HL-60/S4 (cell line): Measurements from ENCODE around the gene NTRK3.

Source experiments
- in situ Hi-C: fragments of 300-500 bp; cut with MboI; formaldehyde crosslinking; loops from 2 replicates; pipeline ENCODE4 v1.14.3; 2022; ENCODE audit warnings: low sequenced_read_pairs

The NTRK3 gene

DNA sequence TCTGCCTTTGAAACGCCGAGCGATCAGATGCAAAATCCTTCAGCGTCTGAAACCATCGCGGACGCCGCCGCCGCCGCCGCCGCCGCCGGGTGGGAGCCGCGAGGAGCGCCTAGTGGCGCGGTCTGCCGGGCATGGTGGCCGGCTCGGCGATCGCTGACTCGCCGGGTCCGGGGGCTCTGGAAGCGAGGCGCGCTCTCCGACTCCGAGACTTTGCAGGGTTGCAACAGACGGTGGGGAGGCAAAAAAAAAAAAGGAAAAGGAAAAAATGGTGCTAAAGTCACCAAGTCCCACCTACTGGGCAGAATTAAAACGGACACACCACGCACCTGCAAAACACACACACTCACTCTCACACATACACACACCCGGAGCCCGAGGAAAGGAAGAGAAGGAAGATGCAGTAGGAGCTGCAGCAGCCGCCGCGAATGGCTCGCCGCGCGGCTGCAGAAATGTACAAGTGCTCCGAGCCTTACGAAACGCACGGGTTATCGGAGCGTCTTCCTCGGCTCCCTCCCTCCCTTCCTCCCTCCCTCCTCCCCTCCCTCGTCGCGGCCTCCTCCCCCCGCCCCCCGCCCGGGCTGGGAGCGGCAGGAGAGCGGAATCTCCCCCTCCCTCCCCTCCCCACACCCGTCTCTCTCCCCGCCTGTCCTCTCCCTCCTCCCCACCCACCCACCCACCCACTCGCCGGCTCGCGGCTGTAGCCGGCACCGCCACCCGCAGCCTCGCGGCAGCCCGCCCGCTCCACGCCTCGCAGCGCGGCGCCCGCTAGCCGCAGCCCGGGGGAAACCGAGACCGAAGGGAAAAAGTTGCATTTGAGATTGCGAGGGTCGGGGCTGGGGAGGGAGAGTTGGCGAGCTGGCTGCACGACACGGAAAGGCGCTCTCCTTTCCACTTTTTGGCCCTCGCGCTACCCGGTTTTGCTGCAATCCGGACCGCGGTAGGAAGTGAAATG lies at the start of gene NTRK3:
Gene NTRK3, minus strand, starts transcription at position 461 of the 952 bp plus-strand sequence. CDS start 586 bp downstream, outside the sequence.
- in situ Hi-C loops, result no loop called here

DNA sequence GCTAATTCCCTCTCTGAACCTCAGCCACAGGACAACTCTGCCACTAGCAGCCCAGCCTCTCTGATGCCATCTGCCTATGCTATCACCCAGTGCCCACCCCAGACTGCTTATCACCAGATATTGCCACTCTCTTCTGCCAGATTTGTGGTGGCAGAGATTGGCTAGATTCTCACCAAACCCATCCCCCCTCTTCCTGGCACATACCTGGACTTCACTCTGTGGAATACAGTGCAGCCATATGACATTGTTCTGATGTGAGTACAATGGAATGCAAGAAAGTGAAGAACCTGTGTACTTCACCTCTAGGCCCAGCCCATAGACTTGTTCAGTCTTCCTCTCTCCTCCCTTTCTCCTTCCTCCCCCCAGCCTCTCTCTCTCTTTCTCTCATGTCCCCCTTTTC lies 46.9 kb upstream of the NTRK3 start:
- in situ Hi-C loops, result no loop called here

DNA sequence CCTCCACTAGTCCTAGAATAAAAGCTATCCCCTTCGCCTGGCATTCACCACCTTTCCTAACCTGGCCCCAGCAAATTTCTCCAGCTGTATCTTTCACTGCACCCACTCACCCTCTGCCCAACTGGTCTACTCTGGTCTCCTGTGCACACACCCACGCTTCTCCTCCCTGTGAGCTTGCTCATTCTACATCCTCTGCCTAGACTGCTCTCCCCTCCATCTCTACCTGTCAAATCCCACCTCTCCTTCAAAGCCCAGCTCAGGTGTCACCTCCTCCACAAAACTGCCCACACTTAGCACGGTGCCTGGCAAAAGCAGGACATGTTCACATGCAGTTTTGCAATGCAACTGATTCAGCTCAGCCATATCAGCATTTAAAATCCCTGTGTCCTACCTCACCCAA lies 45.8 kb upstream of the NTRK3 start:
- in situ Hi-C loops, result no loop called here

DNA sequence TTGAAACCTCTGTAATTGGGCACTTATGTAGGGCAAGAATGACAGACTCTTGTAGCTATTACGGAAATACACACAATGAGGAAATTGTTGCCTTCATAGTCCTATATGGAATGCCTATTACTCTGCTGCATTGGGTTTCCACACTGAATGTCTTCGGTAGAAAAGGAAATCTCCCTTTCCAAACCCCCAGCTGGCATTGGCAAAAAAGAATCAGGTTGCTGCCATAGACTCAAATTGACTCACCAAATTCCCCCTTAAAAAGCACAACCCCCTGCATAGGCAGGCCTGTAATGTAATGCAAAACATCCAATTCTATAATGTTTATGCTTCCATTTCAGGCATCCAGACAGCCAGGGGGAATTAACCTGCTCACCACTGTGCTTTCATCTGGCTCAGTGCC lies 44.8 kb upstream of the NTRK3 start:
- in situ Hi-C loops, result no loop called here

DNA sequence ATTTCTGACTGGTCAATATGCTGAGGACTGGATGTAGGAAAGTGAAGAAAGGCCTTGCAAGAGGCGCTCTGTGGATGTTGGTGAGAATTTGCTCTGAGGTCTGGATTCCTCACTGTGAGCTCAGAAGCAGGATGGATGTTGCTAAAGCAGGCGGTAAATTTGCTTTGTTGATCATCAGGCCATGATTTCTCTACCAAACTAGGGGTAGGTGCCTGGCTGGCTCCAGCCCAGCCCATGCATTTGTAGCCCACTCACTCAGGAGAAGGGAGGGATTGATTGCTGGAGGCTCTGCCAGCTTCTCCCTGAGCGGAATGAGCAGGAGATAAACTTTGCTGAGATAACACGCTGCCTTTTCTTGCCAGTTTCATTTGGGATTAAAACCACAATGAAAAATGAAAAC lies 44.3 kb upstream of the NTRK3 start:
- in situ Hi-C loops, result no loop called here

DNA sequence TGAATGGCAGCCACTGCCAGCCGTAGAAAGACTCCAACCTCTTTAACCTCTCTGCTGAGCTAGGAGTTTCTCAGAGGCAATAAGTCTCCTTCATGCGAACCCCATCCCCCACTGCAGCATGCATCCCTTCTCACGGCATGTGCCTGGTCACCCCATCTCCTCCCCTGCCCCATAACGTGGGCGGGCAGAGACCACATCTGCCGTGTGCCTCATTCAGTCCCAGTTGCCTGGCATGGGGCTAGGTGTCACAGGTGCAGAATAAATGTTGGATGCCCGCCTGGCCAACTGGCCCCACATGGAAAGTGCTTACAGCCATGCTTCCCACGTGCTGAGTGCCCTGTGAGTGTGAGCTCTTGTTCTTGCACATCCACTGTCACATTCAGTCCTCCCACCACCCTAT lies 43.5 kb upstream of the NTRK3 start:
- in situ Hi-C loops, result no loop called here

DNA sequence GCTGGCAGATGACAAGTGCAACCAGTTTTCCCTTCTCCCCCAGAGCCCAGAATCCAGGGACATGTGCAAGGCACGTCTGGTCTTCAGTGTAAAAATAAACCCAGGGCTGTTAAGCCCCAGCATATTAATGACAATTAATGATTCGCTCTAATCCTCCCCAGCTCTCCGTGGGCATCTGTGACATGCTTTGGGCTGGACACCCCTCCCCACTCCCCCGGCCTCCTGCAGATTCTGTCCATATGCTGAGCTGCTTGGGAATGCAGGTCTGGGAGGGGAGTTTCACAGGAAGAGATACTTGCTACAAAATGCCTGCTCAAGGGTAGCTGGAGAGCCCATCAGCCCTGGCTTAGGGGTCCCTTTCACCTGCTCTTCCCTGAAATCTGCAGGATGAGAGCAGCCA lies 43.0 kb upstream of the NTRK3 start:
- in situ Hi-C loops, result no loop called here

DNA sequence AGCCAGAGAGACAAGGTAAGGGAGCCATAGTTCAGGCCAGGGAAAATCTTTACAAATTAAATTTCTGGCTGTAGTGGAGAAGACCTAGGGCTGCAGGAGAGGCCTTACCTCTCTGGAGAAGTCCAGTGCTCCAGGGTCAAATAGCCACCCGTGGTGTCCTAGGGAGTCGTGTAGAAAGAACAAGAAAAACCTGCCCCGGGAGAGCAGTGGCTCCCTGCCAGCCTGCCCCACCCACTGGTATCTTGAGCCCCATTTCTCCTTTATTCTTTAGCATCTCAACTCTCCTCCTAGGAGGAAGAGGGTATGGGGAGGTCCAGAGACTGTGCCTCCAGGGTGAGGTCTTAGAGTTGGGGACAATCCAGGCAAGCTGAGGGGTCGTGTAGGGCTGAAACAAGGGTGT lies 32.1 kb upstream of the NTRK3 start:
- in situ Hi-C loops, result no loop called here

DNA sequence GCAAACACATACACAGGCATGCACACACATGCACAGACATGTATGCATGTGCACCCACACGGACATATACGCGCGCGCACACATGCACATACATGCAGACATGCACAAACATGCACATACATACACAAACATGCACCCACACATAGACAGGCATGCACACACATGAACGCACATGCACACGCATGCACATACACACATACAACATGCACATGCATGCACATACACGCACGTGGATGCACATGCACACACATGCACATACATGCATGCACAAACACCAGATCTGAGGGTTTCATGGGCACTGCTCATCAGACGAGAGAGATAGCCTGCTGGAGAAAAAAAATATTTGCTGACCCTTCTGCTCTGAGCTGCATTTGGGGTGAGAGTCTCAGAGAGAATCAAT lies 31.7 kb upstream of the NTRK3 start:
- in situ Hi-C loops, result no loop called here

DNA sequence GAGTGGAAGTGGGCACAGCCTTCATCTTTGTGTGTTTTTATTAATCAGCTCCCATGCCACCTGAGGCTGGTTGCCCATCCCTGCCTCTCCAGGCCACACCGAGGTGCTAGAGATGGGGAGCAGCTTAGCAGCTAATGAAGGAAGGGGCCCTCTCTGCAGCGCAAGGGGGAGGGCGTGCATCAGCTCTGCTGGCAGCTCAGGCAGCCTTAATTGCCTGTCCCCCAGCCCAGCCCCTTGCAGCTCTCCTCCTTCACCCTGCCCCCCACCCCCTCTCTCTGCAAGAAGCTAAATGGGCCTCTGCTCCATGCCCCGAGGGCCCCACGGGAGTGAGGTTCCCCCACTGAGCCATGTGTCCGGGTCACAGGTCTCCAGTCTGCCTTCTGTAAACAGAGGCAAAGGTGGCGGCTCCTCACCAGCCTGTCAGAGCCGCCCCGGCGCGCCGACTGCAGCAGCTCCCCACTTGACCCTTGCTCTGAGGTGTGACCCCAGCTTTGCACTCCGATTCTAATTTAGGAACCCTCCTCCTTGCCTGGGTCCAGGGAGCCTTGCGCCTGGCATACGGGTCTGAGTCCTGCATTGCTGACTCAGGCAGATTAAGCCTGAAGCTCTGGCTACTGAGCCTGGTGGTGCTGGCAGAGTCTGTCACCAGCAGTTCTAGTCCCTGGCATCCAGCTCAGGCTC lies 27.9 kb upstream of the NTRK3 start:
- in situ Hi-C loops, result no loop called here

DNA sequence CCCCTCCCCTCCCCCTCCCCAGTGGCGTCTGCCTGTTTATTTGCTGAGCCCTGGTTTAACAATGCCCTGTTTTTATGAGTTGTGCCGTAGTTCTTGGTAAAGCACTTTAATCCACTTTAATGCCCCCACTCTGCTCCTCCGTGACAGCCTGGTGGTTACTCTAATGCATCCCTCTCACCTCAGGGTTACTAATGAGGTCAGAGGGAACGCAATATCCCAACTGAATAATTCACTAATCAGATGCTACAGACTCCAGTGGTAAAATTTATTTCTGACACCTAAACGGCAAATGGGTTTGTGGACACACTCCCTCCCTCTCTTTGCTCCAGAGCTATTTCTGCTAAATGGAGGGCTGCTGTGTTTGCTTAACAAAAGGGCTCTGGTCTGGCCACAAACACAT lies 26.1 kb upstream of the NTRK3 start:
- in situ Hi-C loops, result no loop called here

DNA sequence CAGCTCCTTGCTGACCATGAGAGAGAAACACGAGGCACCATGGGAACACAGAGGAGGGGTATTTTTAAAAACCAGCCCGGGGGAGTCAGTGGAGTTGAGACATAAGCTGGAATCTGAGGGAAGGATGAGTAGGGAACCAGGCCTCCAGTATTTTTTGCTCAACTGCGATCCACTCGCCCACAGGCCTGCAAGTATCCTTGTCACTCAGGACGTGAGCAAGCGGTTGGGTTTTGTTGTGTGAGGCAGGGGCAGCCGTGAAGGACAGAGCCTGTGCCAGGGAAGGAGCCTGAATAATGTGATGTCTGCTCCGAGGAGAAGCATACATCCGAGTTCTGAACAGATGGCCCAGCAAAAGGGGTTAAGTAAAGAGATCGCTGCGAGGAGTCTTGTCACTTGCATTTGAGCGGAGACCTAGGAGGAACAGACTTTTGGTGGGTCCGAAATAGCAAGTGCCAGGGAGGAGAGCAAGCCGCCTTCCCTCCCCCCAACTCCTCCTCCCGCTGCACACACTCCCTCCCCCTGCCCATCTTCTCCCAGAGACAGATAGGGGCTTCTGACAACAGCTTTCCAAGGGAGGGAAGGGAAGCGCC lies 20.4 kb upstream of the NTRK3 start:
- in situ Hi-C loops, result no loop called here

DNA sequence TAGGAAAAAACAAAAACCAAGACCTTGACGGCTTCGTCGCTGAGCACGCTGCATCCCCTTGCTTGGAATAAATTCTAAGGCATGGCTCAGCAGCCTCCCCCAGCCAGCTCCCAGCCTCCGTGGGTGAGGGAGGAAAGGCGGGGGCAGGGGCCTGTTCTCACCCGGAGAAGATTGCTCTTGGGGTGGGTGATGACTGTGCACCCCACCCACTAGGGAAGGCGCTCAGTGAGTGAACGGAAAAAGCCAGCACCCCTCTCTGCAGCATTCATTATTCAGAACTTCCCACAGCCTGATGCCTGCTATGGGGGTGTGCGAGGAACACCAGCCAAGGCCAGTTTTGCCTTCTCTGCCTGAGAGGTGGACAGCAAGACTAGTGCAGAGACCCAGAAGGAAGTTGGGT lies 19.3 kb upstream of the NTRK3 start:
- in situ Hi-C loops, result no loop called here

DNA sequence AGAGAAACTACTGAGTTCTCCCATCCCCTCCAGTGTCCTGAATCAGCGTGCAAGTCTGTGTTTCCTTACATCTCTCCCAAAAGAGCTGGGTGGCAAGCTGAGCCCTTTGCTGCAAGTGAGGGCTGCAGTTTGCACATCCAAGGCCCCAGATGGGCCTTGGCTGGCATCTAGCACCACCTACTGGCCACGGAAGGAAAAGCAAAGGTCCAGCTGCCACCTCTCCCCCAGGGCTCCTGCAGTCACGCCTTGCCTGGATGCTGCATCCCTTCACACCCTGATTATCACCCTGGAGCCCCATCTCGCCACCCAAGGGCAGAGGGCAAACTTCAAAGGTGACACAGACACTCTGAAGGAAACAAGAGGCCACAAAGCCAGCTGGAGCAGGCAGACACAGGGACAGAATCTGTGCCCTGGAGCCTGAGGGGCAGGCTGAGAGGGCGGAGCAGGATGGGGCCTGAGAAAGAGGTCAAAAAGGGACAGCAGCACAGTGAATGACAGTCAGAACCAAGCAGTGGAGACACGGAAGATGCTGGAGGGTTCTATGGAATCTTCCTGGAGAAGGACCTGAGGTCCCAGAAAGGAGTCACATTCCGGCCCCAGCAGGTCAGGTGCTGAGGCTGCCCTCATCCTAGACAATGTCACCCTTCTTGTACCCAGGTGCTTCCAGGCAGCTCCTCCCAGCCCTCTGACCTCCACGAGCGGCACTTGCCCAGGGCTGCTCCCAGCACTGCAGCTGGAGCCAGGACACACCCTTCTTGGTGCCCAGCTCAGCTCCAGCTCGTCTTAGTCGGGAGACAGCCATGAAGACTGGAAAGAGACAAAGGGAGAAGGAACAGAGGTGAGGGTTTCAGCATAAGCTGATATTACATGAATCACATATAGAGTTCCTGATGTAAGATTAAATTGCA lies 18.3 kb upstream of the NTRK3 start:
- in situ Hi-C loops, result no loop called here

DNA sequence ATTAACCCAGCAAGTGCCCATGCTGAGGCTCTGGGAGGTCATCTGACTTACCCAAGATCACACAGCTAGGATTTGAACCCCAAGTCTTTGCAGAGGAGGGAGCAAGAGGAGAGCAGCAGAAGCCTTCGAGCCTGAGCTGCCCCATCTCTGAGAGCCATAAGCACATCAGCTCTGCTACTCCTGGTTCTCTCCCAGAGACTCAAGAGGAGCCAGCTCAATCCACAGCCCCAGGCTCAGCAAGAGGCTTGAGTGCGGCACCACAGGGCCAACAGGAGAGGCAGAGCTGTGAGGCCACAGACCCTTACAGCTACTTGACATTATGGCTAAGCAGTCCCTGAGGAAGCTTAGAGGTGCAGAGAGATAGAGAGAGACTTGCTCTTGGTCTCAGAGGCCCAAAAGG lies 15.9 kb upstream of the NTRK3 start:
- in situ Hi-C loops, result no loop called here

DNA sequence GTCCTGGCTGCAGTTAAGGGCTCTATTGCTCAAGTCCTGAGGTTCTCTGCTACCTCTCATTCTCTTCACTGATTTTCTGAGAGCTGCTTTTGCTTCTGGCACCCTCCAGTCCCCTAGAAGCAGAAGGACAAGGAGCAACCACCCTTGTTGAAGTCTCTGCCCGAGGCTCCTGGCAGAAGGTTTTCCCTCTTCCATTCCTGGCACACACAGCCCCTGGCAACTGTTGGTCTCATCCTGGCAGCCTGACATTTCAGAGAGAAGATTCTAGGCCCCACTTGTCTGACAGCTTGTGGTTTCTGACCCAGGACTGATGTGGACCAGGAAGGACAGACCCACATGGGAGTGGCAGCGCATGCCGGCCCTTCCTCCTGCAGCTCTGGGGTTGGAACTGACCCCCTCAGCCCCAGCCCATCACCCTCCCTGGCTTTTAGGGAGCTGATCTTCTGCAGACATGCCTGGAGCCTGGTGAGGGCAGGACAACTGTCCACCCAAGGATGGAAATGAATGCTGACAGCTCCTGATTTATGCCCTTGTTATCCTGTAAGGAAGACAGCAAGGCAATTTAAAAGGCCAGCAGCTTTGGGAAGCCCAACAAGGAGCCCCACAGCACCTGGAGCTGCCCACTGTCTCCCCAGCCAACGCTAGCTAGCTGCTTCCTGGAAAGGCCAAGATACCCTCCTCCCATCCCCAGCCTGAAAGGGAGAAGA lies 13.0 kb upstream of the NTRK3 start:
- in situ Hi-C loops, result no loop called here

DNA sequence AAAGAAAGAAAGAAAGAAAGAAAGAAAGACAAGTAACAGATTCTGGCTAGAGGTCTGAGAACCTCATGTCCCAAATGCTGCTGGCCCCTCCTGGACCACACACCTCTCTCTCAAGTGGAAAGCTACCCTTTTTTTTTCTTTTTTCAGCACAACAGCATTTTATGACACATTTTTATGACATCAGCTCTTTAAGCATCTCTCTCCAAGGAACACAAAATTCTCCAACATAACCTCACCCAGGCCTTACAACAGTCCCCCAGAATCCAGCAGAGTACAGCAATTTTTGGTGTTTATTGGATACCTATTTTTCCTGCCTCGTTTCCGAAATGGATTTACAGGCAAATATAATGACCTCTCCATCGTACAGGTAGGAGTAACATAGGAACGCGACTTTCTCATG lies 11.2 kb upstream of the NTRK3 start:
- in situ Hi-C loops, result no loop called here

DNA sequence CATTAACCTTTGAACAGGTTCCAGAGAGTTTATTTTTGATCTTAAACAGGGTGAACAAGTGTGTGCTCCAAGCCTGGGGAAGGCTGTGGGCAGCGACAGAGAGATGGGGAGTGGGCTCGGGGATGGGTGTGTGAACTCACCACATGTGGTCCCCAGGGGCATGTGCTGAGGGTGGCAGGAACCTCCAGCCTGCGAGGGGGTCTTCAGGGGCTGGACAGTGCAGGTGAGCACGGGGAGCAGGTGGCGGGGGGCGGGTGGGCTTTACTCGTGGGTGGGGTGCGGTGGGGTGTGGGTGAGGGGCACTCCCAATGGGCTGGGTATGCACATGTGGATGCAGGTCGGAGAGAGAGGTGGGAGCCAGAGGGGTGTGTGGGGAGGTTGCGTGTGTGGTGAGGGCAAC lies 9.6 kb upstream of the NTRK3 start:
- in situ Hi-C loops, result no loop called here

DNA sequence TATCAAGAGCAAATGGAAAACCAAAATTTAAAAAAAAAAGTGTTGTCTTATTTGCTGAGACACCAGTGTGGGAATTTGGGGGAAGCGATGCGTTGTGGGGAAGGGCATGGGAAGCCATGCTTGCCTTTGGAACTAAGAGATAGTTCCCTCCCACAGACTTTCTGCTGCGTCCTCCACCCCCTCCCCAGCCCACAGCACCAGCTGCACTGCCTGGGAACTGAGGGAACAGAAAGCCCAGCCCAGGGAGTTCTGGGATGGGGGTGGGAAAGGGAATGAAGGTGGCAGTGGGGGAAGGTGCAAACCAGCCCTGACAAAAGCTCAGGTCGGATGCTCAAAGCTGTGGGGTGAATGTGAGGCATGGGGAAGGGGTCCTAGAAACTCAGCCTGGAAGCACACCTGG lies 8.1 kb upstream of the NTRK3 start:
- in situ Hi-C loops, result no loop called here

DNA sequence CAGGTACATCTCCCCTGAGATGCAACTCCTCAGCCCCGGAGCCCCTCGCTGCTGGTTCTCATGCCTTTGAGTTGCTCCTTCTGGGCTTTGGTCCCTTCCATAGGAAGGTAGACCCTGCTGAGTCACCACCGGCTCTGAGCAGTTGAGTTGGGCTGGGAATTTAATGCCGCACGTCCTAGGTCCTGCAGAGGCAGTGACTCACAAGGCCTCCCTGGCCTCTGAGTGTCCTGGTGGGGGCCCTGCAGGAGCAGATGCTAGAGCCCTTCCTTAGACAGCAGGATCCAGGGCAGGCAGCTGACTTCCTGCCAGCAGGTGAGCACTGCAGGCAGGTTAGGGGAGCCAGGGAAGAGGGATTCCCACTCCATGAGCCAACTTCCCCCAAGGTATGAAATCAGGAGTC lies 5.5 kb upstream of the NTRK3 start:
- in situ Hi-C loops, result no loop called here
